Erythroblast (primary cell): Measurements from ENCODE around the gene AMBRA1.

ENCODE experiments used
- GATA1 ChIP-seq: IDR thresholded peaks from 2 replicates; pipeline ENCODE4 v1.6.1; 2011; ENCODE audit warnings: low read depth, mild to moderate bottlenecking, control low read depth, low read length, moderate library complexity
- POLR2A ChIP-seq: IDR thresholded peaks from 2 replicates; pipeline ENCODE4 v1.6.1; 2011; ENCODE audit warnings: mild to moderate bottlenecking, low read length

GRCh38 chr11:46431211-46431610 lies 162.6 kb downstream of the AMBRA1 start:
- TF ChIP-seq POLR2A (no peak), GATA1 (no peak)
